HG02870 (cell line): Measurements from ENCODE around the gene HK1.
A peak's percentile ranks its signal among the peaks of the same experiment; 100 is the strongest.
"Not testable (repeated sequence)": the region's sequence is repeated elsewhere in the genome, so short reads cannot be mapped to it uniquely, and the experiment has no call there.

Source experiments
- ATAC-seq: cut with Tn5 transposase; IDR thresholded peaks from one replicate; pipeline ENCODE4 v1.9.1; 2021; ENCODE audit warnings: mild to moderate bottlenecking, moderate library complexity; ENCODE audit not compliant: unreplicated experiment

Gene HK1

GRCh38 chr10:69306421-69306820 is 28.1 kb downstream of the HK1 start:
- ATAC-seq = no peak

GRCh38 chr10:69307434-69307833 is 29.1 kb downstream of the HK1 start:
- no peak for ATAC-seq

GRCh38 chr10:69308304-69308703 is 30.0 kb downstream of the HK1 start:
- ATAC-seq = not testable (repeated sequence)

GRCh38 chr10:69311309-69311708 is 33.0 kb downstream of the HK1 start:
- no peak for ATAC-seq

- ATAC-seq = no peak
Measured at GRCh38 chr10:69312528-69312927, 34.2 kb downstream of the HK1 start.

- no peak for ATAC-seq
Measured at GRCh38 chr10:69315100-69315542, 36.8 kb downstream of the HK1 start.

- no peak for ATAC-seq
Measured at GRCh38 chr10:69315610-69316312, 37.5 kb downstream of the HK1 start.

GRCh38 chr10:69316313-69317059 is 38.2 kb downstream of the HK1 start:
- no peak for ATAC-seq

- ATAC-seq = peak; percentile 37
Measured at GRCh38 chr10:69317175-69317604, 38.9 kb downstream of the HK1 start.

- no peak for ATAC-seq
Measured at GRCh38 chr10:69317626-69318105, 39.4 kb downstream of the HK1 start.

- peak; percentile 72 for ATAC-seq
Measured at GRCh38 chr10:69318106-69318866, 40.0 kb downstream of the HK1 start.

- ATAC-seq = peak; percentile 18
Measured at GRCh38 chr10:69318867-69319727, 40.8 kb downstream of the HK1 start.

- ATAC-seq = no peak
Measured at GRCh38 chr10:69319841-69320316, 41.6 kb downstream of the HK1 start.

GRCh38 chr10:69320521-69320920 is 42.2 kb downstream of the HK1 start:
- no peak for ATAC-seq

- no peak for ATAC-seq
Measured at GRCh38 chr10:69321039-69321715, 42.9 kb downstream of the HK1 start.

GRCh38 chr10:69321865-69322264 is 43.6 kb downstream of the HK1 start:
- ATAC-seq = no peak

- ATAC-seq = not testable (repeated sequence)
Measured at GRCh38 chr10:69322346-69322745, 44.0 kb downstream of the HK1 start.

- no peak for ATAC-seq
Measured at GRCh38 chr10:69323622-69324021, 45.3 kb downstream of the HK1 start.

GRCh38 chr10:69324583-69324982 is 46.3 kb downstream of the HK1 start:
- ATAC-seq = no peak
